Left forelimb (tissue), 1 donor: Measurements from ENCODE around the gene OSBPL6.
"Not testable (repeated sequence)": the region's sequence is repeated elsewhere in the genome, so short reads cannot be mapped to it uniquely, and the experiment has no call there.

Experiments
- DNase-seq: peaks from one replicate; pipeline ENCODE4 v3.0.0-alpha.2; 2018; ENCODE audit warnings: low spot score

OSBPL6 gene

GRCh38 chr2:178193823-178194599 lies at the start of gene OSBPL6:
Gene OSBPL6 (plus strand): TSS chr2:178194512. CDS start chr2:178306185, 111,673 bp downstream.
- peak; percentile 91 for DNase-seq

GRCh38 chr2:178152033-178152432 lies 42.3 kb upstream of the OSBPL6 start:
- no peak for DNase-seq

GRCh38 chr2:178152542-178152941 lies 41.8 kb upstream of the OSBPL6 start:
- no peak for DNase-seq

- no peak for DNase-seq
These were observed 41.3 kb upstream of the OSBPL6 start for GRCh38 chr2:178152977-178153376.

GRCh38 chr2:178153878-178154277 lies 40.4 kb upstream of the OSBPL6 start:
- DNase-seq: not testable (repeated sequence)

GRCh38 chr2:178155524-178155923 lies 38.8 kb upstream of the OSBPL6 start:
- no peak for DNase-seq

- DNase-seq: no peak
These were observed 36.7 kb upstream of the OSBPL6 start for GRCh38 chr2:178157574-178157973.

GRCh38 chr2:178159966-178160365 lies 34.3 kb upstream of the OSBPL6 start:
- no peak for DNase-seq

- no peak for DNase-seq
These were observed 33.7 kb upstream of the OSBPL6 start for GRCh38 chr2:178160601-178161000.

- no peak for DNase-seq
These were observed 30.9 kb upstream of the OSBPL6 start for GRCh38 chr2:178163395-178163794.

- DNase-seq: no peak
These were observed 30.4 kb upstream of the OSBPL6 start for GRCh38 chr2:178163911-178164310.

GRCh38 chr2:178173657-178174056 lies 20.7 kb upstream of the OSBPL6 start:
- no peak for DNase-seq

- no peak for DNase-seq
These were observed 17.1 kb upstream of the OSBPL6 start for GRCh38 chr2:178177066-178177679.

GRCh38 chr2:178180648-178181047 lies 13.7 kb upstream of the OSBPL6 start:
- not testable (repeated sequence) for DNase-seq

GRCh38 chr2:178187861-178188260 lies 6.5 kb upstream of the OSBPL6 start:
- DNase-seq: no peak

GRCh38 chr2:178188466-178188865 lies 5.8 kb upstream of the OSBPL6 start:
- DNase-seq: no peak

- no peak for DNase-seq
These were observed 3.3 kb upstream of the OSBPL6 start for GRCh38 chr2:178191004-178191508.

- DNase-seq: no peak
These were observed 2.8 kb upstream of the OSBPL6 start for GRCh38 chr2:178191511-178191910.

- DNase-seq: no peak
These were observed 853 bp upstream of the OSBPL6 start for GRCh38 chr2:178193496-178193822.

GRCh38 chr2:178194600-178195389 lies 483 bp downstream of the OSBPL6 start:
- peak; percentile 81 for DNase-seq

- no peak for DNase-seq
These were observed 1.3 kb downstream of the OSBPL6 start for GRCh38 chr2:178195390-178196166.

- DNase-seq: no peak
These were observed 3.5 kb downstream of the OSBPL6 start for GRCh38 chr2:178197791-178198190.
